GM18502 (cell line): ENCODE results near the gene ERVK3-1.
"Not testable (repeated sequence)": the region's sequence is repeated elsewhere in the genome, so short reads cannot be mapped to it uniquely, and the experiment has no call there.

Source experiments
- ATAC-seq: cut with Tn5 transposase; IDR thresholded peaks from one replicate; pipeline ENCODE4 v1.9.1; 2021; ENCODE audit warnings: mild to moderate bottlenecking; ENCODE audit not compliant: unreplicated experiment, poor library complexity

Gene ERVK3-1

GRCh38 chr19:58304255-58304654 lies 922 bp upstream of the ERVK3-1 start:
- ATAC-seq = no peak

GRCh38 chr19:58304748-58305064 lies 471 bp upstream of the ERVK3-1 start:
- ATAC-seq = peak; percentile 13

GRCh38 chr19:58305932-58306323 lies 751 bp downstream of the ERVK3-1 start:
- ATAC-seq = no peak

DNA sequence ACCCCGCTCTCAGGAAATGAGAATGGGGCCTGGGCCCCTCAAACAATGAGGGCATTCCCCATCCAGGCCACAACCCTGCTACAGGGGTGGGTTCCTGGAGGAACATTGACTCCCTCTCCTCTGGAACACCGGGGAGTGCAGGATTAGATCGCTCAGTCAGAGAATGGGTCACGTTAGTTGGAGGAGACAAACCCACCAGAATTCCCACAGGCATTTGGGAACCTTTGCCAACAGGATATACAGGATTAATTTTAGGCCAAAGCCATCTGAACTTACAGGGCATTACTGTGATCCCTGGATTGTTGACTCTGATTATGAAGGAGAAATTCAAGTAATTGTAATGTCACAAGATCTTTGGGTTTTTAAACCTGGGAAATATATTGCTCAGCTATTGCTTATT lies 2.6 kb downstream of the ERVK3-1 start:
- ATAC-seq = no peak

- ATAC-seq = not testable (repeated sequence)
Observed at GRCh38 chr19:58310685-58311084, 5.5 kb downstream of the ERVK3-1 start.

GRCh38 chr19:58311345-58311865 lies 6.2 kb downstream of the ERVK3-1 start:
- no peak for ATAC-seq

GRCh38 chr19:58315580-58315979 lies 10.4 kb downstream of the ERVK3-1 start:
- no peak for ATAC-seq

GRCh38 chr19:58317476-58318072 lies 12.4 kb downstream of the ERVK3-1 start:
- no peak for ATAC-seq

- ATAC-seq = no peak
Observed at GRCh38 chr19:58318297-58318696, 13.1 kb downstream of the ERVK3-1 start.

GRCh38 chr19:58319241-58319640 lies 14.1 kb downstream of the ERVK3-1 start:
- no peak for ATAC-seq

DNA sequence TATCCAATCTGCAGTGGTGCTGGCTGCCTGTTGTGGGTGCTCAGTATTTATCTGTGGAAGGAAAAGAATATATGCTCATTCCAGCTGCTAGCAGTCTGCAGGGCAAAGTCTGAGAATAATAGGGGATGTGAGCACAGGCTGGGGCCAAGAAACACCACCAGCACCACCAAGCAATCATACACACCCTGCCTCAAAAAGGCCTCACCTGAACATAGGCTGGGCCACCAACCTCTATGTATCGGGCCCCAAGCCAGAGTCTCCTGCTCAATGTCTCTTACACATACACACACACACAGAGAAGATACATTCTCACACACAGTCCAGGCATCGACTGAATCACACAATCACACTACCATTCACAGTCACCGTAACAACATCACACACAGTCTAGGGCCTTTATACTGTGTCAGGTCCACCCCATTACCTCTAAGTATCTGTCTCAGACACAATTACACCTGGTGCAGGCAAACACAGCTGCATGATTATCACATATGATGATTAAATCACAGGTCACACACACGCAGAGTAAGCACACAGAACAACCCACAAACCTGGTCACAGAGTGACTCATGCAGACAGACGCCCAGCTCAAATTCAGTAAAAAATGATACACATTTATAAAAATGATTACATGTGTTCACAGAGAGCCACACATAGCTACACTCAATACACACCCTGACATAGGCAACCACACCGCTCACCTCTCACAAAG lies 20.3 kb downstream of the ERVK3-1 start:
- ATAC-seq = no peak

GRCh38 chr19:58326501-58326913 lies 21.3 kb downstream of the ERVK3-1 start:
- ATAC-seq = peak; percentile 22

GRCh38 chr19:58326914-58327726 lies 21.9 kb downstream of the ERVK3-1 start, which contains the start of gene ZSCAN22:
Gene ZSCAN22 (plus strand): TSS chr19:58326994. CDS start chr19:58334803, 7,809 bp downstream.
- ATAC-seq = peak; percentile 88

GRCh38 chr19:58328999-58329398 lies 23.8 kb downstream of the ERVK3-1 start:
- ATAC-seq = no peak

GRCh38 chr19:58330458-58330857 lies 25.3 kb downstream of the ERVK3-1 start:
- no peak for ATAC-seq

DNA sequence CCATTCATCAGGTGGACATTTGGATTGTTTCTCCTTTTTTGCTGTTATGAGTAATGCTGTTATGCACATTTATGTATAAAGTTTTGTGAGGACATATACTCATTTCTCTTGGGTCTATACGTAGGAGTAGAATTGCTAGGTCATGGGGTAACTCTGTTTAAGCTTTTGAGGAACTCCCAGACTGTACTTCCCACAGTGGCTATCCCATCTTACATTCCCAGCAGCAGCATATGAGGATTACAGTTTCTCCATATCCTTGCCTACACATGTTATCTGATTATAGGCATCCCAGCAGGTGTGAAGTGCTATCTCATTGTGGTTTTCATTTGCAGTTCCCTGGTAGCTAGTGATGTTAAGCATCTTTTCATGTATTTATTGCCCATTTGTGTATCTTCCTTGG lies 27.5 kb downstream of the ERVK3-1 start:
- ATAC-seq = no peak

DNA sequence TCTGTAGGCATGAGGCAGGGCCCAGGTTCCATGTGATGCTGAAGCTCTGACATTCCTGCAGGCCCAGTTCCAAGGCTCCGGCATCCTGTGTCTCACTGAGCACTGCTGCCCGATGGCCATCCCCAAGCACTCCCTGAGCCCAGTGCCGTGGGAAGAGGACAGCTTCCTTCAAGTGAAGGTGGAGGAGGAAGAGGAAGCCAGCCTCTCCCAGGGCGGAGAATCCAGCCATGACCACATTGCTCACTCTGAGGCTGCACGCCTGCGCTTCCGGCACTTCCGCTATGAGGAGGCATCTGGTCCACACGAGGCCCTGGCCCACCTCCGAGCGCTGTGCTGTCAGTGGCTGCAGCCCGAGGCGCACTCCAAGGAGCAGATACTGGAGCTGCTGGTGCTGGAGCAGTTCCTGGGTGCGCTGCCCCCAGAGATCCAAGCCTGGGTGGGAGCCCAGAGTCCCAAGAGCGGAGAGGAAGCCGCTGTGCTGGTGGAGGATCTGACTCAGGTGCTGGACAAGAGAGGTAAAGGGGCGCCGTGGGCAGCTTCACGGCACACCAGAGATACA lies 29.6 kb downstream of the ERVK3-1 start:
- no peak for ATAC-seq

GRCh38 chr19:58335630-58336029 lies 30.5 kb downstream of the ERVK3-1 start:
- no peak for ATAC-seq

GRCh38 chr19:58336216-58336615 lies 31.0 kb downstream of the ERVK3-1 start:
- ATAC-seq = no peak

GRCh38 chr19:58336820-58337219 lies 31.6 kb downstream of the ERVK3-1 start:
- ATAC-seq = no peak

DNA sequence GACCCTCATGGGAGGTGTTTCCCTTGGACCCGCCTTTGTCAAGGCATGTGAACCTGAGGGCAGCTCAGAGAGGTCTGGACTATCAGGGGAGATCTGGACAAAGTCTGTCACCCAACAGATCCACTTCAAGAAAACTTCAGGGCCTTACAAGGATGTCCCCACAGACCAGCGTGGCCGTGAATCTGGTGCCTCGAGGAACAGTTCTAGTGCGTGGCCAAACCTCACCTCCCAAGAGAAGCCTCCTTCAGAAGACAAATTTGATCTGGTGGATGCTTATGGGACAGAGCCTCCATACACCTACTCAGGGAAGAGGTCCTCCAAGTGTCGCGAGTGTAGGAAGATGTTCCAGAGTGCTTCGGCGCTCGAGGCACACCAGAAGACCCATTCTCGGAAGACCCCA lies 33.2 kb downstream of the ERVK3-1 start:
- no peak for ATAC-seq
